ENCODE data around the gene PDE10A.
"Not testable (repeated sequence)": the region's sequence is repeated elsewhere in the genome, so short reads cannot be mapped to it uniquely, and the experiment has no call there.

PDE10A gene

DNA sequence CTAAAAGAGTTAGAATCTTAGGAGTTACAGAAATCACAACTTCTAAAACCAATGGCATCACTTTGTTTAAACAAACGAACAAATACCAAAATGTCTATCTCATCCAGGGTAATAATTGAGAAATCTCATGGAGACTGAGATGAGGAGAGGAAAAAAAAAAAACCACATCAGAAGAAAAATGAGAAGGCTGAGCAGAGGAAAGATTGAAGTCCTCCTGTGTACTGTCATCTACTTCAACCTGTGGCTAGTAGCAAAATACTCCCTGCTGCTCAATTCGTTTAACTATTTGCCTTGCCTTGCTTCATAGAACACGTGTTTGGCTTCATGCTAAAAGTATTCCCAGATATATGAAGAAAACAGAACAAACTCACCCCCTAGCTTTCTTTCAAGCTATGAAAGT lies 143.7 kb downstream of the PDE10A start:
- no peak for DNase-seq

DNA sequence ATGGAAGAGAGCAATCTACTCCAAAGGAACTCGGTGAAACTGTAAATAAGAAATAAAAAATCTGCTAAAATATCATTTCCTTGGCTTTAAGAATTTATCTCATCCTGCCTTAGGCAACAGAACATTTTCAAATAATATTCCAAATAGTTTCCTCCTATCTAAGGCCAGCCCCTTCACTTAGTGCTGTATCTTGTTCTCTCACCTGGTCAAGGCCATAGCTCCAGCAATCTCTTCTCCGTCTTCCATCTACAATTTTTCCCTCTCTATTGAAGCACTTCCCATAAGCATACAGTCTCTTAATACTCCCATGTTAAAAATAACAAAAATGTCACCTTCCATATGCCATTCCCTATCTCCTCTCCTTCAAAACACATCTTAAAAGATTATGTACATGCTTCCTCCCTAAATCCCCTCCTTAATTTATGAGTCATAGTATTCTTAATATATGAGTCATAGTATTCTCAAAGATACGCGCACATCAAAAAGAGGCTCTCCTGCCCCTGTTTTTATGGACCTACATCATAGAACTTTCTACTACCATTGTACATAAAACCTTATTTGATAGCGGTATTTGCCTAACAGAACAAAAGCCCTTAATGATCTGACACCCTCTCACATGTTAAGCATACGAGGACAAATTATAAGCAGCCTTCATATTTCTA lies 146.9 kb downstream of the PDE10A start:
- DNase-seq: no peak

DNA sequence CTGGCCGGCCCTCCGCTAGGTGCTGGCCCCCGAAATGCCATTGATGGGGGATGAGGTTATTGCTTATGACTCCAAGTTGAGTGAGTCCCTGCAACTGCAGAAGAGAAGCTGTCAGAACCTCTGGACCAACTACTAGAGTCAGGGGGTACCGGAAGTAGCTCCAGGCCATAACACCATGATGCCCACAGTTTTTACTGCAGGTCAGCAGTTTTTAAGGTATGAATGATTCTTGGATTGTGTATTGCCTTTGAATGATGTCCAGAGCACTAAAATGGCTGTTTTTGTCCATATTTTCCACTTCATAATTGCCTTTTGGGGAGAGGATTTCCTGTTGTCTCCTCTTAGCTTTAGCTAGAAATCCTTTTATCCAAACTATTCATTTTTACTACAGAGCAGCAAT lies 148.4 kb downstream of the PDE10A start:
- no peak for DNase-seq

DNA sequence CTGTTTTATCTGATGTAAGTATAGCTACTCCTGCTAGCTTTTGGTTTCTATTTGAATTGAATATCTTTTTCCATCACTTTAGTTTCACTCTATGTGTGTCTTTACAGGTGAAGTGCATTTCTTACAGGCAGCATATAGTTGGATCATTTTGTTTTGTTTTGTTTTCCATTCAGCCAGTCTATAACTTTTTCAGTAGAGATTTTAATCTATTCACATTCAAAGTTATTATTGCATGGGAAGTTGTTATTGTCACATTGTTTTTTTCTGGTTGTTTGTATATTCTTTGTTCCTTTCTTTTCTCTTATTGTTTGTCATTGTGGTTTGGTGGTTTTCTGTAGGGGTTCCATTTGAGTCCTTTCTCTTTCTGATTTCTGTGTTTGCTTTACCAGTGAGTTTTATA lies 151.2 kb downstream of the PDE10A start:
- DNase-seq: no peak

DNA sequence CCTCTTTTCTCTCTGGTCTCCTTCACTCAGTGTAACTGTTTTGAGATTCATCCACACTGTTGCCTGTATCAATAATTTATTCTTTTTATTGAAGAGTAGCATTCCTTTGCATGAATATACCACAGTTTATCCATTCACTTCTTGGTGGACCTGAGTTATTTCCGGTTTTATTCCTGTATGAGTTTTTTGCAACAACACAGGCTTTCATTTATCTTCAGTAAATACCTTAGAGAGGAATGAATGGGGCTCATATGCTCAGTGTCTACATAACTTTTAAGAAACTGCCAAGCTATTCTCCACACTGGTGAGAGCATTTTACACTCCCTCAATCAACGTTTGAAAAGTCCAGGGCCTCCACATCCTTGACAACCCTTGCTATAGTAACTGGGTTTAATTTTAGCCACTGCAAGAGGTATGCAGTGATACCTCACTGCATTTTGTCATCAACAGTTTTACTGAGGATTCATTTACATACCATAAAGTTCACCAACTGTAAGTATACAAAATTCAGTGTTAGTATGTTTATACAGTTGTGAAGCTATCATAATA lies 154.6 kb downstream of the PDE10A start:
- no peak for DNase-seq

DNA sequence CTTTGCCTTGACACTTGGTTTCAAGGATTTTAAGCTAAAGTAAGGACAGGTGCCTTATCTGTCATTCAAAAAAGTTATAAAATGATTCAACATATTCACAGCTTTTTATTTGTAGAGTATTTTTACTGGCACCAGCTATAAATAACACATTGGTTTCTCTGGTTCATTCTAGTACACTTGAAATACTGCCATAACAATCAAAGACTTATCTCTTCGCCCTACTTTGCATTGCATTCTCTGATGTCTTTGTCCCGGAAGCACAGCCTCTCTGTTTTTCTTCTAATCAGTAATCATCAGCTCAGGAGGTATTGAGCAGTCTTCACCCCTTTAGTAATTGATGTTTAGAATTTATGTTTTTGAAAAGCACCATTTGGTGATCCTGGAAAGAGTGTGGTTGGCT lies 156.4 kb downstream of the PDE10A start:
- DNase-seq: no peak

DNA sequence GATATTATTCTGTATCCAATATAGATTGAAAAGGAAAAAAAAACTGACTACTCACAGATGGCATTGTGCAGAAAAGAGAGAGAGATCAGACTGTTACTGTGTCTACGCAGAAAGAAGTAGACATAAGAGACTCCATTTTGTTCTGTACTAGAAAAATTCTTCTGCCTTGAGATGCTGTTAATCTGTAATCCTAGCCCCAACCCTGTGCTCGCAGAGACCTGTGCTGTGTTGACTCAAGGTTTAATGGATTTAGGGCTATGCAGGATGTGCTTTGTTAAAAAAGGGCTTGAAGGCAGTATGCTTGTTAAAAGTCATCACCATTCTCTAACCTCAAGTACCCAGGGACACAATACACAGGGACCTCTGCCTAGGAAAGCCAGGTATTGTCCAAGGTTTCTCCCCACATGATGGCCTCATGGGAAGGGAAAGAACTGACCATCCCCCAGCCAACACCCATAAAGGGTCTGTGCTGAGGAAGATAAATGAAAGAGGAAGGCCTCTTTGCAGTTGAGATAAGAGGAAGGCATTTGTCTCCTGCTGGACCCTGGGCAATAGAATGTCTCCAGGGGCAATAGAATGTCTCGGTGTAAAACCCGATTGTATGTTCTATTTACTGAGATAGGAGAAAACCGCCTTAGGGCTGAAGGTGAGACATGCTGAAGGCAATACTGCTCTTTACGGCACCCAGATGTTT lies 162.7 kb downstream of the PDE10A start:
- DNase-seq: not testable (repeated sequence)

DNA sequence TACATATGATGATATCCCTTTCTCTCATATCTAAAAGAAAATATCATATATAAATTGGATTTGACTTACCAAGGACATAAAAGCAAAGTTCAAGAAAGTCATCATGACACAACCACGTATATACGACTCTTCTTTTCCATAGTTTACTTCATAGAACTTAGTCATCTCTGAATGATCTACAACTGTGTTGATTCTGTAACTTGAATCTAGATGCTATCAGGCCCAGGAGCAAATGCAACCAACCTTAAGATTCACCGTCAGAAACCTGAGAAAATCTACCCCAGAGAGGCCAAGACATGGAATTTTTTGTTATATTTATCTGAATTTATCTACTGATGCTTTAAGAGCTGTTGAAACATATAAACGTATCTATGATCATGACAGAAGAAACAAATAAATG lies 165.6 kb downstream of the PDE10A start:
- no peak for DNase-seq

DNA sequence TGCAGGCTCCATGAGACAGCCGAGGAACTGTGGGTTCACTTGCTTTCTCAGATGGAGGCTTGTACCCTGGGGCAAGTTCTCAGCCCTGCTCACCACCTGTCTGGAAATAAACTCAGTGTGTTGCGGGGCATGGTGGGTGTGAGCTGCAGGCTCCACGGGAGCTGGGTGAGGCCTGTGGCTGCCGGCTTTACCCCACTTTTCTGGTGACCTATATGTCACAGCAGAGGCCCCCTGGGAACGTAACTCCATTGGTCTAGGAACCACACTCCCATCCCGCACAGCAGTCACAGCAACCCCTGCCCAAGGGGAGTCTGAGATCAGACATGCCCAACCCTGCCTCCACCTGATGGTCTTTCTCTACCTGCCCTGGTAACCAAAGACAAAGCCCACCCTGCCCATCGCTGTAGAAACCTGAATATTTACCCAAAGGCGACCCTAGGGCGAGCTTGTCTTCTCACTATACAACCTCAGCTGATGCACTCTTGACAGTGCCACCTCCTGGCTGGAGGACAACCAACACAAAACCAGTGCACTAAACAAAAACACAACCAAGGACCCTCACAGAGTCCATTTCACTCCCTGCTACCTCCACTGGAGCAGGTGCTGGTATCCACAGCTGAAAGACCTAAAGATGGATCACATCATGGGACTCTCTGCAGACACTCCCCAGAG lies 174.3 kb downstream of the PDE10A start:
- no peak for DNase-seq

DNA sequence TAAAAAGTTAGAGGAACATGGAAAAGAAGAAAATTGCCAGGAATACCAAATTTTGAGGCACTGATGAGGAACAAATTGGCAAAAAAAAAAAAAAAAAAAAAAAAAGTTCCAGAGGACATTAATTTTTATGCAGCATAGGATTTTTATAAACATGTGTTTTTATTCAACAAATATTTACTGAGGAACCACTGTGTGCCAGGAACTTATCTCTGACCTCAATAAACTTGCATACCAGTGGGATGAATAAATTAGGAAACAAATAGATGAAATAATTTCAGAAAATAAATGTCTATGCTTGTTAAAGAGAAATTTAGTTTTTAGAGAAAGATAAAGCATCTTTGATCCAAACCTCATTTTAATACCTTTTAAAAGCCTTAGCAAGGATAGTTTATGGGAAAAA lies 175.1 kb downstream of the PDE10A start:
- DNase-seq: no peak

DNA sequence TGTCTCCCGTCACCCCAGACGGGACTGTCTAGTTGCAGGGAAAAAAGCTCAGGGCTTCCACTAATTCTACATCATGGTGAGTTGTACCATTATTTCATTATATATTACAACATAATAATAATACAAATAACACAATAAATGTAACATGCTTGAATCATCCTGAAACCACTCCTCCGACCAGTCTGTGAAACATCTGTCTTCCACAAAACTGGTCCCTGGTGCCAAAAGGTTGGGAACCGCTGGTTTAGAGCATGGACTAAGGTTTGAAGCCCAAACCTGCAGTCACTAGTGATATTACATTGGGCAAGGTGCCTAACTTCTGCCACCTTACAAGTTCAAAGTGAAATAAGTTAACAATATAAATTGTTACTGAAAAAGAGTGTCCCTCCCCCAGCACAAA lies 175.7 kb downstream of the PDE10A start:
- no peak for DNase-seq

DNA sequence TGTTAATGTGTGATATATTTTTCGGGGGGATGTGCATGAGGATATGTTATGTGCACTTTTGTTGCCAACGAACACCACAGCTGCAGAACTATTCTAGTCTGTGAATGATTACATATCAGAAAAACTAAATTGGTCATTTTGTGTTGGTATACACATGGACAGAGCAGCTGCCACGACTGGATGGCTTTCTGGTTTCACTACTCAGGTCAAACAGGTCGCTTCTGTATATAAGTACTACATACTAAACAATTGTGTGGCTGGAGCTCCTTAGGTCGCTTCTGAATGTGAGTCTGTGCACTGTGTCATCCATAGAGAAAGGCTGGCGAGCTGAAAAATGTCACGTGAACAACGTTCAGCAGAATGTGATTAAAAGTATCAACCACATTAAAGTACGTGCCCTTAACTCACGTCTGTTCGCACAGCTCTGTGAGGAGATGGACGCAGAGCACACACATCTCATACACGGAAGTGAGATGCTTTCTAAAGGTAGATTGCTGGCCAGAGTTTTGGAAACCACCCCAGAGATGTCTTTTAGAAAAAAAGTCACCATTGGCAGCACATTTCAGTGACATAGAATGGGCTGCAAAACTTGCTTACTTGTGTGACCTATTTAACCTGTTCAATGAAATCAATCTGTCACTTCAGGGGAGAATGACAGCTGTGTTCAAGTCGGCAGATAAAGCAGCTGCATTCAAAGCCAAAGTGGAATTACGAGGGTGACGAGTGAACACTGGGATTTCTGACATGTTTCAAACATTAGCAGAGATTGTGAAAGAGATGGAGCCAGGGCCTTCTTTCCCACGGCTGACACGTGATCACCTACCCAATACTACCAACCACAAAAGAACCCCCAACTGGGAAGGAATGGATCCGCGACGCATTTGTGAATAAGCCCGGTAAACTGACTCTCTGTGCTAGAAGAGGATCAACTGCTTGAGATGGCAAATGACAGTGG lies 176.6 kb downstream of the PDE10A start:
- DNase-seq: no peak

DNA sequence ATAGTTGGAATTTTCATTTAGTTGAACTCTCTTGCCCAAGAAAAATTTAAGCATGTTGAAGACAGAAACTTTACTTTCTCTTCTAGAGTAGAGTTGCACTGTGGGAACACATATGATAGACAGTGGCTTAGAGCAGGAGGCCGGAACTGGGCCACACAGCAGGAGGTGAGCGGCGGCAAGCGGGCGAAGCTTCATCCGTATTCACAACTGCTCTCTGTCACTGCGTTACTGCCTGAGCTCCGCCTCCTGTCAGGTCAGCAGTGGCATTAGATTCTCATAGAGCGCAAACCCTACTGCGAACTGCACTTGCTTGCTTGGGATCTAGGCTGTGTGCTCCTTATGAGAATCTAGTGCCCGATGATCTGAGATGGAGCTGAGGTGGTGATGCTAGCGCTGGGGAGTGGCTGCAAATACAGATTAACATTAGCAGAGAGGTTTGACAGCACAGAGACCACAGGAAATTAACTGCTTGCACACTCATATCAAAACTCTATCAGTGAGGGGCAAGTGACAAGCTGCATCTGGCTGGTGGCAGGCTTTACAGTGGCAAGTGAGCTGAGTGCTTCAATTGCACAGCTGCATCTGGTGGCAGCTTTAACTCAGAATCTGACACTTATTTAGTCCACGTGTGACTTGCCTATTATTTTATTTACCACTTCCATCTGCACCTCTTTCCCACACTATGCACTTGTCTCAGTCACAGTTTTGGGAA lies 178.7 kb downstream of the PDE10A start:
- no peak for DNase-seq

DNA sequence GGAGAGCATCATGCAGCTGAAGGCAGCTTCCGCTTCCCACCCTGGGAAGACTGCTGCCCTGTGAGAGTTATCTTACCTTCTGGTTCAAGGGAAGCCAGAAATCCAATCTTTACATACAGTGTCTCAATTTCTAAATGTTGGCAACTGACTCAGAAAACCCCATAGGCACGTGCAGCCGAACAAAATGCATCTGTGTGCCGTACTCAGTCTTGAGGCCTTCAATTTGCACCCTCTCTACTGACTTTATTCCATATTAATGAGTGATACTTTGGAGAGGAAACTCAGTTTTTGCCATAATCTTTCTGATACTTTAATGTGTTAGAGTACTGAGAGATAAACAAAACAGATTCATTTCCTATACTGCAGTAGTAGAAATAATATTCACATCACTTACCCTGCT lies 181.1 kb downstream of the PDE10A start:
- no peak for DNase-seq

DNA sequence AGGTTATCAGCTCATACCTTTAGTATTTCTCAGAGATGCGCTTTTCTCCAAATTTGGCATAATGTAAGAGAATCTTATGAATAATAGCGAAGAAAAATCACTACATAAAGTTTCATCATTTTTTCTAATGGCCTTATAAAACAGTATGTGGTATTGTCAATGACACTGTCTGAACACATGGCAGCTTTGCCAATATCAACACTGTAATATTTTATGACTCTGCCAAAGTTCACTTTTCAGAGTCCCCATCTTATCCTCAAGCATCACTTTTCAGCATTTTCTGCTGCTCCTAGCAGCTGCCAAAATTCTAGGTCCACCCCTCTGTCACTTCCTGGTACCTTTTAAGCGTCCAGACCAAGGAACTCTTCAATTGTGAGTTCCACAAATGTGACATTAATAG lies 182.1 kb downstream of the PDE10A start:
- DNase-seq: no peak

DNA sequence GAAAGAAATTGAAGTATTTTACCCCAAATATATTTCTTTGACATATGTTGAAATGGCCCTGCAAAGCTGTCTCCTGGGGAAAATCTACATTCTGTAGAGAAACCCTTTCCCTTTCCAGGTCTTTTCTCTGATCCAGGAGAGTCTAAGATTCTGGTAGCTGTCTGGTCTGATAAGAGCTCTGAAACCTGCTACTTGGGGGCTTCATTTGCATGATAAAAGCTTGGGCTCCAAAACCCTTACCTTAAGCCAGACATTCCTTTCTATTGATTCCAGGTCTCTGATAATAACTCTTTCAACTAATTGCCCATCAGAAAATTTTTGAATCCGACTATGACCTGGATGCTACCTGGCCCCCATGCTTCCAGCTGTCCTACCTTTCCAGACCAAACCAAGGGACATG lies 184.5 kb downstream of the PDE10A start:
- no peak for DNase-seq

DNA sequence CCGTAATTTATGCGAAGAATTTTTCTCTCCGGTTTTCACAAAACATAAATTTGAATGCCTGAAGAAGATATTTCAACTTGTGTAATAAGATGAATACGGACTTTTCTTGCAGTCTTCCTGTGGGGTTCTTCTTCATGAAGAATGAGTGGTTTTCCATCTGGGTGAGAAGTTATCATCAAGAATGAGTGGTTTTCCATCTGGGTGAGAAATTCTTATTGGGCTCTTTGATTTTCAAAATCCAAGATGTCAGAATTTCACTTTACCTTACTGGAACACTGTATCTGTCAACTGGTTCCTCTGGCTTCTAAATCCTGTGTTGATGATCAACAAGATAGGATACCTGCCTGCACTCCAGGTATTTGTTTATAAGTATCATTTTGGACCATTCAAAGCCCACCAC lies 193.6 kb downstream of the PDE10A start:
- no peak for DNase-seq

DNA sequence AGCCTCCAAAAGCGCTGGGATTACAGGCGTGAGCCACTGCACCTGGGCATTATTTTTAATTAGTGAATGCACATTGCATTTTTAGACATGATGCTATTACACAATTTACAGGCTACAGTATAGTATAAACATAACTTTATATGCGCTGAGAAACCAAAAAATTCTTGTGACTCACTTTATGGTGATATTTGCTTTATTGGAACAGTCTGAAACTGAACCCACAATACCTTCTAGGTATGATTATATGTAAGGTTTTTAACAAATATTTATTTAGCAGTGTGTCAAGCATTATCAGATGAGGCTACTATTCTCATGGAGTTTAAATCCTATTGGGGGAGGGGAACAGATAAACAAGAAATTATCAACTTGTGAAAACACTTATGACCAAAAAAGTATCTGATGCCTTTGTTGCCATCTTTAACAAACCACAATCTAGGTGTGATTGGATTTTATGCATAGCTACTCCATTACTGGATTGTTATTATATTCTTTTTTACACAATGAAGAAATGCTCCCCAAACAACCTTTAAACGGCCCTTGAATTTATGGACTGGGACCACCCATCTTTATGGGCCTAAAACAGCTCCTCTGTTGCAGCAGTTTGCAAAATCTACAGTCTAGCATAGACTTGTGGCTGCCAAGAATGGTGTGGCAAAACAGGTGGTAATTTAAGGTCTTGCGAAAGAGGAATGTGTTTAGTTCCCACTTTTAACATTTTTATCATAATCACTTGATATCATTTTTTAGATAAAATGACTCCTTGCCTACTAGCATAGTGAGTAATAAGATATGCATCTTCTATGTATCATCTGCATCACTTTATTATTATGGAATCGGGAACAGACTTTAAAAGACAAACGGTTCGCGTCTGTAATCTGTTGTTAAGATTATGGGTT lies 194.5 kb downstream of the PDE10A start:
- no peak for DNase-seq

DNA sequence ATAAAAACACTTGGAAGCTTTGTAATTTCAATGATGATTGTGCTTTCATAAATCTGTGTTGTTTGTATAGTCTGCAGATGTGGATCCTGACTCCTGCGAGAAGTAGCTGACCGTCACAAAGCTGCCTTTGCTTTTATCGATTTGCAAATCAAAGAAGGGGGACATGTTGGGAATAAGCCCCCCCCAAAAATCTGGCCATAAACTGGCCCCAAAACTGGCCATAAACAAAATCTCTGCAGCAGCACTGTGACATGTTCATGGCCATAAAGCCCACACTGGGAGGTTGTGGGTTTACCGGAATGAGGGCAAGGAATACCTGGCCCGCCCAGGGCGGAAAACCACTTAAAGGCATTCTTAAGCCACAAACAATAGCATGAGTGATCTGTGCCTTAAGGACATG lies 199.5 kb downstream of the PDE10A start:
- not testable (repeated sequence) for DNase-seq

DNA sequence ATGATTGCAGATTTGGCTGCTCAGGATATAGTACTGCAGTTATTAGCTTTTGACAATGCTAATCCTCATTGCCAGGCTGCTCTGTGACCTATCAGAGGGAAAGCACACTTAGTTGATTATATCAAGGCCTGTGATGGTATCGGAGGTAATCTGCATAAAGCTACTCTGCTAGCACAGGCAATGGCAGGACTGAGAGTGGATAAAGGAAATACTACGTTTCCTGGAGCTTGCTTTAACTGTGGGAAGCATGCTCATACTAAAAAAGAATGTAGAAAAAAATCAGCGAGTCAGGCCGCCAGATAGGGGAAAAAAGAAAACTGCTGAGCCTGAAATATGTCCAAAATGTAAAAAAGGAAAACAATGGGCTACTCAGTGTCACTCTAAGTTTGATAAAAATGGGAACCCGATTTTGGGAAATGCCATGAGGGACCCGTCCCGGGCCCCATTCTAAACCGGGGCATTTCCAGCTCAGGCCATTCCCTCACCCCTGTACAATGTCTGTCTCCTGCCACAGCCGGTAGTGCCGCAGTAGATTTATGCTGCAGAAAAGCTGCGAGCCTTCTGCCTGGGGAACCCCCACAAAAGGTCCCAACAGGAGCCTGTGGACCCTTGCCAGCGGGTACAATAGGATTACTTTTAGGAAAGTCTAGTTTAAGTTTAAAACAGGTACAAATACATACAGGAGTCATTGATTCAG lies 203.3 kb downstream of the PDE10A start:
- DNase-seq: not testable (repeated sequence)

DNA sequence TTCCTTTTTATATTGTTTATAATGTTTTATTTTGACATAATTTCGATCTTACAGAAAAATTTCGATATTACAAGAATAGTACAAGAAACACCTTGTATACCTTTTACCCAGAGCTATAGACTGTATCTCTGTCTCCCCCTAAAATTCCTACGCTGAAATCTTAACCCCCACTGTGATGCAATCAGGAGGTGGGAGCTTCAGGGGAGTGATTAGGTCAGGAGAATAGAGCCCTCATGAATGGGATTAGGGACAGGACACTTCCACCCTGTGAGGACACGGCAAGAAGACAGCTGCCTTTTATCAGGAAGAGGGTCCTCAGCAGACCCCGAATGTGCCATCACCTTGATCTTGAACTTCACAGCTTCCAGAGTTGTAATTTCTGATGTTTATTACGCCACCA lies 204.9 kb downstream of the PDE10A start:
- DNase-seq: no peak

Measured in GDM1 (cell line).